GM18508 (cell line): ENCODE results near the gene ZAR1L.
"Not testable (repeated sequence)": the region's sequence is repeated elsewhere in the genome, so short reads cannot be mapped to it uniquely, and the experiment has no call there.

ENCODE experiments used
- ATAC-seq: cut with Tn5 transposase; IDR thresholded peaks from one replicate; pipeline ENCODE4 v1.9.1; 2021; ENCODE audit warnings: moderate number of reproducible peaks; ENCODE audit not compliant: insufficient read depth, unreplicated experiment

ZAR1L gene, protein sequence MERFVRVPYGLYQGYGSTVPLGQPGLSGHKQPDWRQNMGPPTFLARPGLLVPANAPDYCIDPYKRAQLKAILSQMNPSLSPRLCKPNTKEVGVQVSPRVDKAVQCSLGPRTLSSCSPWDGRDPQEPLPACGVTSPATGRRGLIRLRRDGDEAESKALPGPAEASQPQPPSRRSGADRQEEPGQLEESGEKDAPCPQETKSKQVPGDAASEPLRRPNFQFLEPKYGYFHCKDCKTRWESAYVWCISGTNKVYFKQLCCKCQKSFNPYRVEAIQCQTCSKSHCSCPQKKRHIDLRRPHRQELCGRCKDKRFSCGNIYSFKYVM

GRCh38 chr13:32315238-32316027 lies at the start of gene ZAR1L, which contains the start of gene BRCA2:
ZAR1L (minus strand) TSS chr13:32315363; CDS start chr13:32311925, 3,438 bp downstream.
BRCA2 (plus strand) TSS chr13:32315508; CDS start chr13:32316461, 953 bp downstream.
- peak; percentile 75 for ATAC-seq

DNA sequence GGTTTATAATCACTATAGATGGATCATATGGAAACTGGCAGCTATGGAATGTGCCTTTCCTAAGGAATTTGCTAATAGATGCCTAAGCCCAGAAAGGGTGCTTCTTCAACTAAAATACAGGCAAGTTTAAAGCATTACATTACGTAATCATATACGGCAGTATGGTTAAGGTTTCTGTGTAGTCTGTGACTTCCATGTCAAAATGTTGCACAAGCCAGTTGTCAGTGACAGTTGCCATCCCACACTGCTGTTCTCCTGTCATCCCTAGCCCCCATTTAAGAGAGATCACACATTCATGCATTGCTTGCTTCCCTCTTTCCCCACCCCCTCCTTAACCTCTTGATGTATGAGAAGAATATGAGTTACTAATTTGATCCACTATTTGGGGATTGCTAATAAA lies 47.4 kb upstream of the ZAR1L start:
- ATAC-seq: no peak

DNA sequence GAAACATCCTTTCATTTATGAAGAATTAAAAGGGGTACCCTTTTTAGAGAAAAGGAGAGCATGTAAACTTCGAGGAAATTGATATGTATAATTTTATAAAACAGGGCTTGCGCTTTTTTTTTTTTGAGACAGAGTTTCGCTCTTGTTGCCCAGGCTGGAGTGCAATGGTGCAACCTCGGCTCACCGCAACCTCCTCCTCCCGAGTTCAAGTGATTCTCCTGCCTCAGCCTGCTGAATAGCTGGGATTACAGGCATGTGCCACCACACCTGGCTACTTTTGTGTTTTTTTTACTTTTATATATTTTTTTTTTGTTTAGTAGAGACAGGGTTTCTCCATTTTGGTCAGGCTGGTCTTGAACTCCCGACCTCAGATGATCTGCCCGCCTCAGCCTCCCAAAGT lies 40.8 kb upstream of the ZAR1L start:
- ATAC-seq: not testable (repeated sequence)

GRCh38 chr13:32354040-32354439 lies 38.9 kb upstream of the ZAR1L start:
- ATAC-seq: peak; percentile 78

DNA sequence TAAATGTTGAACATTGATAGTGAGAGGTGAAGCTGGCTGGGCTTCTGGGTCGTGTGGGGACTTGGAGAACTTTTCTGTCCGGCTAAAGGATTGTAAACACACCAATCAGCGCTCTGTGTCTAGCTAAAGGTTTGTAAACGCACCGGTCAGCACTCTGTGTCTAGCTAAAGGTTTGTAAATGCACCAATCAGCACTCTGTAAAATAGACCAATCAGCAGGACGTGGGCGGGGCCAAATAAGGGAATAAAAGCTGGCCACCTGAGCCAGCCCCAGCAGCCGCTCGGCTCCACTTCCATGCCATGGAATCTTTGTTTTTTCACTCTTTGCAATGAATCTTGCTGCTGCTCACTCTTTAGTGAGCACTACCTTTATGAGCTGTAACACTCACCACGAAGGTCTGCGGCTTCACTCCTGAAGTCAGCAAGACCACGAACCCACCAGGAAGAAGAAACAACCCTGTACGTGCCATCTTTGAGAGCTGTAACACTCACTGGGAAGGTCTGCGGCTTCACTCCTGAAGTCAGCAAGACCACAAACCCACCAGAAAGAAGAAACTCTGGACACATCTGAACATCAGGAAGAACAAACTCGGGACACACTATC lies 35.8 kb upstream of the ZAR1L start:
- ATAC-seq: not testable (repeated sequence)

DNA sequence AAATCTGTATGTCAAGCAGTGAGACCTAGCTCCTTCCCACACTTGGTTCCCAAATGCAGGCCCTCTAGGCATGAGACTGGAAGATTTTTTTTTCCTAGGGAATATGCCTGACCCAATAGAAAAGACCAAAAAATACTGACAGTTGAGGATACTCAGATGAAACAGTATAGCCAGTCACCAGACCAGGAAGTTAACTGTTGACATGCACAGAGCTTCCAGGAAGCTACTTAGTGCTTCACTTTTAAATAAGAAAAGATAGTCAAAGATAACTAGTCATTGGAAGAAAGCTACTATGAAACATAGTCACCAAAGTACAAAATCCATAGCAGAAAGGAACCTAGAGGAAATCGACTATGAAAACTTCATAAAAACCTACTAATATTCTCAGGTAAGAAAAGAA lies 32.5 kb upstream of the ZAR1L start:
- ATAC-seq: no peak

- ATAC-seq: no peak
Measured at GRCh38 chr13:32340914-32341313, 25.8 kb upstream of the ZAR1L start.

DNA sequence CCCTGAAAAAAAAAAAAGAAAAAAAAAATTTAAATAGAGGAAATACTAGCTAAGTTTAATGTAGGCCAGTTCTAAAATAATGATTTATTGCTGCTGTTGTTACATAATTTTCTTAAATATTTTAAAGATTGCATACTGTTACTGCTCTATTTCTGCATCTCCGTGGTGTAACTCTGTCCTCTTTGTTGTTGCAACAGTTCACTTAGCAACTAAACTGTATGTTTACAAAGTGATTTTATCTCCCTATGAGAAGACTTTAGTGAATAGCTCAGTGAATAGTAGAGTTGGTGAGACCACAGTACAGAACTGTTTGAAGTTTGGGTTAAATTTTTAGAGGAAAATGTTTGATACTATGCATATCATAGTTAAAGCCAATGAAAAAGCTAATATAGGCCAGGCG lies 19.5 kb upstream of the ZAR1L start:
- ATAC-seq: no peak

GRCh38 chr13:32330441-32330840 lies 15.3 kb upstream of the ZAR1L start:
- no peak for ATAC-seq

GRCh38 chr13:32323912-32324311 lies 8.7 kb upstream of the ZAR1L start:
- ATAC-seq: no peak

DNA sequence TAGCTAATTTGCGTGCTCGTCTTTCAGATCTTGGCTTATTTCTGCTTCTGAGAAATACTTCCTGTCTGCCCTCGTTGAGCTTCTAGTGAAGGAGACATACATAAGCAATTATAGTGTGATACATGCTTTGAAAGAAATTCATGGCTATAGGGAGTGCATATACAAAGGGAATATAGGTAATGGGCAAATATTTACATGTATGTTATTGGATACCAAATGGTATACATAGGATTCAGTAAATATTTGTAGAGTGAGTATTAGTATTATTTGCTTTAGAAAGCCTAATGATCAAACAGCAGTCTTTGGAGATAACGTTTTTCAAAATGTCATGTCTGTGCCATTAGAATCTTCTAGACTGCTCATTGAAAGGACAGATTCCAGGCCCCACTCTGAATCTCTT lies 5.4 kb upstream of the ZAR1L start:
- no peak for ATAC-seq

DNA sequence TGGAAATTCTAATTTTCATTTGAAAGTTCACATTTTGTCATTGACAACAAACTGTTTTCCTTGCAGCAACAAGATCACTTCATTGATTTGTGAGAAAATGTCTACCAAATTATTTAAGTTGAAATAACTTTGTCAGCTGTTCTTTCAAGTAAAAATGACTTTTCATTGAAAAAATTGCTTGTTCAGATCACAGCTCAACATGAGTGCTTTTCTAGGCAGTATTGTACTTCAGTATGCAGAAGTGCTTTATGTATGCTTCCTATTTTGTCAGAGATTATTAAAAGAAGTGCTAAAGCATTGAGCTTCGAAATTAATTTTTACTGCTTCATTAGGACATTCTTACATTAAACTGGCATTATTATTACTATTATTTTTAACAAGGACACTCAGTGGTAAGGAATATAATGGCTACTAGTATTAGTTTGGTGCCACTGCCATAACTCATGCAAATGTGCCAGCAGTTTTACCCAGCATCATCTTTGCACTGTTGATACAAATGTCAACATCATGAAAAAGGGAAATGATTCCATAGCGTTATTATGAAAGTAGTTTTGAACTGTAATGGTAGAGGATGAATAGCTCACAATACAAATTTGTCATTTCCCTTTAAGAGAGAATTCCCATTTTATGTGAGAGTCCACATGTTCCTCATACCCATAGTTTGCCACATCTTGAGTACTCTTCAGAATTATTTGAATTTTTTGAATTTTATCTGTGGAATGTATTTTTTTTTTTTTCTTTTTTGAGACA lies 2.7 kb upstream of the ZAR1L start:
- no peak for ATAC-seq

GRCh38 chr13:32316501-32316900 lies 1.3 kb upstream of the ZAR1L start:
- ATAC-seq: no peak

- peak; percentile 38 for ATAC-seq
Measured at GRCh38 chr13:32316028-32316339, 821 bp upstream of the ZAR1L start.

- peak; percentile 9 for ATAC-seq
Measured at GRCh38 chr13:32314271-32315237, 609 bp downstream of the ZAR1L start.

DNA sequence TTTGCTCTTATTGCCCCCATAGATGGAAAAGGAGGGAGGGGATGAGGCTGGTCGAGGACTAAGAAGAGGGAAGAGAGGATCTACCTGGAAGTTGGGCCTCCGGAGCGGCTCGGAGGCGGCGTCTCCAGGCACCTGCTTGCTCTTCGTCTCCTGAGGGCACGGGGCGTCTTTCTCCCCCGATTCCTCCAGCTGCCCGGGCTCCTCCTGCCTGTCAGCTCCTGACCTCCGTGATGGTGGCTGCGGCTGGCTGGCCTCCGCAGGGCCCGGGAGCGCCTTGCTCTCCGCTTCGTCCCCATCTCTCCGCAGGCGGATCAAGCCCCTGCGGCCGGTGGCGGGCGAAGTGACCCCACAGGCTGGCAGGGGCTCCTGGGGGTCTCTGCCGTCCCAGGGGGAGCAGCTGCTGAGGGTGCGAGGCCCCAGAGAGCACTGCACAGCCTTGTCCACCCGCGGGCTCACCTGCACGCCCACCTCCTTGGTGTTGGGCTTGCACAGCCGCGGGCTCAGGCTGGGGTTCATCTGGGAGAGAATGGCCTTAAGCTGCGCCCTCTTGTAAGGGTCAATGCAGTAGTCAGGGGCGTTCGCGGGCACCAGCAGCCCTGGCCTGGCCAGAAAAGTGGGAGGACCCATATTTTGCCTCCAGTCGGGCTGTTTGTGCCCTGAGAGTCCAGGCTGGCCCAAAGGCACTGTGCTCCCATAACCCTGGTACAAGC lies 3.8 kb downstream of the ZAR1L start:
- no peak for ATAC-seq

DNA sequence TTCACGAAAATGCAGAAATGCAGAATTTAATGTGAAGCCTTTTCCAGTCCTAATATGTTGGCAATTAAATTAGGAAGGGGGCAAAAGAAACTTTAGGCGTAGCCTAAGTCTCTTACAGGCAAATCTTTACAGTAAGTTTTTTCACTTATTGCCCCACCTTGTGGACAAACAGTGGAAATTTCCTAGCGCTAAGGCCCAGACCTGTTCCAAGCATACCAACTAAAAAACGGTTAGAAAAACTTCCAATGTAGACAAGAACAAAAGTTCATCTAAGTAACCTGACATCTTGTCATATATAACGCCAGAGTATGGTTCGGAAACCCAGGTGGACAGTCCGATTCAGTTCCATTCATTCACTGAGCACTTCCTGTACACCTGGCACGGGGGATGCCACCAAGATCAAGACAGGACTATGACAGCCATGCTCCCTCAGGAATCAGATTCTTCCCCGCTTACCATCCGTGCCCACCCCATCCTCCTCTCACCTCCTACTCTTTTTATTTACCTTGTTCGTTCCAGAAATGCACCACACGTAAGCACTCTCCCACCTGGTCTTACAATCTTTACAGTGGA lies 4.9 kb downstream of the ZAR1L start:
- peak; percentile 61 for ATAC-seq

DNA sequence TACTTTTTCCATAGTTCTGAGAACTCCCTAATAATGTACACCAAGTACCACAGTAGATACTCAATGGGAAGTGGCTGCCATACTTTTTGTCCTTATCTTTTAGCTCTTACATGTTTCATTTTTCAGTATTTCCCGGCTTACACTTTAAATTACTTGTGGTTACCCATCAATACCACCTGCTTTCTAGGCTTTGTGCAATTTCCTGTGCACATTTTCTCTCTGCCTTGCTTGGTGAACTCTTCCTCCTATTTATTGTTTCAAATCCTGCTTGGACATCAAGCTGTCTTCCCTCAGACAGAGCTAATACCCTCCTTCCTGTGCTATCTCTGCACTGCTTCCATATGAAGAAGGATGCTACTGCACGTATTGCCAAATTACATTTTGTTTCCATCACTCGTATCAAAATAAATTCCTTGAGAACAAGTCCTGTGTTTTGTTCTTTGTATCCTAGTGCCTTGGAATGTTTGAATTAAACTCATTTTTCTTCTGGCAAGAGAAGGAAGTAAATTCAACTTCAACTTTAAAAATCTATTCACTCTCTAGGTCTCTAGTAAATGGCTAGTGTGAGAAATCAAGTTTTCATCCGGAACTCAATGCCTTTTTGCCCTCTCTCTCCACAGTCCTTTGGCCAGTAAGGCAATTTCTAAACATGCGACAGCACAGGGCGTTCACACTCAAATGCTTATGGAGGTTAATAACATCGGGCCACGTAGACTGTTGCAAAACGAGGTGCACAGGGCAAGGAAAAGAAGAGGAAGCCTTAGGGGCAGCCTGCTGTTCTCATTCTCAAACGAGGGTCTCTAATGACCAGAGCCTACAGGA lies 5.6 kb downstream of the ZAR1L start:
- peak; percentile 8 for ATAC-seq
